NCI-H2227 treated with DMSO at 0.1 percent for 48 hours (cell line): Measurements from ENCODE around the gene NOVA1.
"Not testable (repeated sequence)": the region's sequence is repeated elsewhere in the genome, so short reads cannot be mapped to it uniquely, and the experiment has no call there.

Experiments used
- DNase-seq: peaks from one replicate; lab custom pipeline; 2025; lab: John Stamatoyannopoulos, UW

NOVA1 gene, protein sequence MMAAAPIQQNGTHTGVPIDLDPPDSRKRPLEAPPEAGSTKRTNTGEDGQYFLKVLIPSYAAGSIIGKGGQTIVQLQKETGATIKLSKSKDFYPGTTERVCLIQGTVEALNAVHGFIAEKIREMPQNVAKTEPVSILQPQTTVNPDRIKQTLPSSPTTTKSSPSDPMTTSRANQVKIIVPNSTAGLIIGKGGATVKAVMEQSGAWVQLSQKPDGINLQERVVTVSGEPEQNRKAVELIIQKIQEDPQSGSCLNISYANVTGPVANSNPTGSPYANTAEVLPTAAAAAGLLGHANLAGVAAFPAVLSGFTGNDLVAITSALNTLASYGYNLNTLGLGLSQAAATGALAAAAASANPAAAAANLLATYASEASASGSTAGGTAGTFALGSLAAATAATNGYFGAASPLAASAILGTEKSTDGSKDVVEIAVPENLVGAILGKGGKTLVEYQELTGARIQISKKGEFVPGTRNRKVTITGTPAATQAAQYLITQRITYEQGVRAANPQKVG

DNA sequence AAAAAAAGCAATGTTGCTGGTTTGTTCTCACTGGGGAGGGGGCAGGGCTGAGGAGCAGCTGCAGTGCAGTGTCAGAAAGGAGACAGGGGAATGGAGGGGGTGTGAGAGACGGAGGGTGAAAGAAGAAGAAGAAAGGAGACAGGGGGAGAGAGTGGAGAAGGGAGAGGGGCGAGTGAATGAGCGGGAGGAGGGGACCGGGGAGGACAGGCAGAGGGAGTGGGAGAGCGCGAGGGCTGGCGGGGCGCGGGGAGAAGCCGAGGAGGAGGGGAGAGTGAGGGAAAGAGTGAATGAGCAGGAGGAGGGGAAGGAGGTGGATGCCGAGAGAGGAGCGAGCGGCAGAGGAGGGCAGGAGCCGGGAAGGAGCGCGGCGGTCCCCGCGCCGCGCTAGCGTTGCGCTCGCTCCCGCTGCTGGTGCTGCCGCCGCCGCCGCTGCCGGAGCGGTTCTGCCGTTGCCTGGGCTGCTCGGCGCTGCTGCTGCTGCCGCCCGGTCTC is at the start of gene NOVA1:
Gene NOVA1, minus strand, starts transcription at position 445 of the 492 bp plus-strand sequence. CDS start 597 bp downstream, outside the sequence.
- DNase-seq, result peak; percentile 79

DNA sequence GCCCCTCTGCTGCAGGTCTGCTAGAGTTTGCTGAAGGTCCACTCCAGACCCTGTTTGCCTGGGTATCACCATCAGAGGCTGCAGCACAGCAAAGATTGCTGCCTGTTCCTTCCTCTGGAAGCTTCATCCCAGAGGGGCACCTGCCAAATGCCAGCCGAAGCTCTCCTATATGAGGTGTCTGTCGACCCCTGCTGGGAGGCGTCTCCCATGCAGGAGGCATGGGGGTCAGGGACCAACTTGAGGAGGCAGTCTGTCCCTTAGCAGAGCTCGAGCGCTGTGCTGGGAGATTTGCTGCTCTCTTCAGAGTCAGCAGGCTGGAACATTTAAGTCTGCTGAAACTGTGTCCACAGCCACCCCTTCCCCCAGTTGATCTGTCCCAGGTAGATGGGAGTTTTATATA is 47.2 kb upstream of the NOVA1 start:
- not testable (repeated sequence) for DNase-seq

DNA sequence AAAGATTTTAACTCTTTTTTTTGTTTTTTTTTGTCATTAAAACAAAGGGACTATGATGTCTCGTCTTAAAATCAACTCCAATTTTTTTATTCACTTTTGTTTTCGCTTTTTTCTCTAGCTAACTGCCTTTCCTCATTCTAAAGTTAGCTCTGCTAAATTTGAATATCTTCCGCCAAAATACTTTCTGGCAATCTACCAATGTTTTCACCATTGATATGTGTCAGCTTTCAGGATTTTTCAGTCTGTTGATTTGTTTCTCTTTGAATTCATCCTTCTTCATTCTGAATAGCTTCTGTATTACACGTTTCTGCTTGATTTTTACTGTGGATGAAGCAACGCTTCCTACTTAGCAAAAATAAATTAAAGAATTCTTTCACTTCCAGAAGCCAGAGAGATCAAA is 38.7 kb upstream of the NOVA1 start:
- no peak for DNase-seq

DNA sequence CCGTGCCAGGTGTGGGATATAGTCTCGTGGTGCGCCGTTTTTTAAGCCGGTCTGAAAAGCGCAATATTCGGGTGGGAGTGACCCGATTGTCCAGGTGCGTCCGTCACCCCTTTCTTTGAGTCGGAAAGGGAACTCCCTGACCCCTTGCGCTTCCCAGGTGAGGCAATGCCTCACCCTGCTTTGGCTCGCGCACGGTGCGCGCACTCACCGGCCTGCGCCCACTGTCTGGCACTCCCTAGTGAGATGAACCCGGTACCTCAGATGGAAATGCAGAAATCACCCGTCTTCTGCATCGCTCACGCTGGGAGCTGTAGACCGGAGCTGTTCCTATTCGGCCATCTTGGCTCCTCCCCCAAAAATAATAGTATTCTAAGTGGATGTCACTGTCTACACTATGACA is 37.1 kb upstream of the NOVA1 start:
- not testable (repeated sequence) for DNase-seq

DNA sequence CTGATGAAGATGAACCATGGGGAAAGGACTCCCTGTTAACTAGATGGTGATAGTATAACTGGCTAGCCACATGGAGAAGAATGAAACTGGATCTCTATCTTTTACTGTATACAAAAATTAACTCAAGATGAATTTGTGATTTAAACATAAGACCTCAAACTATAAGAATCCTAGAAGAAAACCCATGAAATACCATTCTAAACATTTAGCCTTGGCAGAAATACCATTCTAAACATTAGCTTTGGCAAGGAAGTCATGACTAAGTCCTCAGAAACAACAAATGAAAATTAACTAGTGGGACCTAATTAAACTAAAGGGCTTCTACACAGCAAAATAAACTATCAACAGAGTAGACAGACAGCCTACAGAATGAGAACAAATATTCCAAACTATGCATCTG is 28.4 kb upstream of the NOVA1 start:
- no peak for DNase-seq

DNA sequence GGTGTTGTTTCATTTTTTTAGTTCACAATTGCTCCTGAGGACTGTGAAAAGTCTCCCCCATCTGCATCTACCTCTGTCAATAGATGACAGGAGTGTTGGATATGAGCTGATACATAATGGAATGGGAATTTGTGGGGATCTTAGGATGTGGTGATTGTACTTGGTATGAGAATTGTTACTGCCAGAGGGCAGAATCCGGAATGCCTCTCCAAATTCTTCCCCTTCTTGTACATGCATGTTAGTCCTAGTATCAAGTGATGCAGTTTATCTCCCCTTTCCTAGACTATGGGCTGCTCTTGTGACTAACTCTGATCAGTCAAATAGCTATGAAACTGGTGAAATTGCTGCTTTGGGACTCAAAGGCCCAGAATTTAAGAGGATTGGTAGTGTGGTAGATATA is 24.8 kb upstream of the NOVA1 start:
- no peak for DNase-seq

DNA sequence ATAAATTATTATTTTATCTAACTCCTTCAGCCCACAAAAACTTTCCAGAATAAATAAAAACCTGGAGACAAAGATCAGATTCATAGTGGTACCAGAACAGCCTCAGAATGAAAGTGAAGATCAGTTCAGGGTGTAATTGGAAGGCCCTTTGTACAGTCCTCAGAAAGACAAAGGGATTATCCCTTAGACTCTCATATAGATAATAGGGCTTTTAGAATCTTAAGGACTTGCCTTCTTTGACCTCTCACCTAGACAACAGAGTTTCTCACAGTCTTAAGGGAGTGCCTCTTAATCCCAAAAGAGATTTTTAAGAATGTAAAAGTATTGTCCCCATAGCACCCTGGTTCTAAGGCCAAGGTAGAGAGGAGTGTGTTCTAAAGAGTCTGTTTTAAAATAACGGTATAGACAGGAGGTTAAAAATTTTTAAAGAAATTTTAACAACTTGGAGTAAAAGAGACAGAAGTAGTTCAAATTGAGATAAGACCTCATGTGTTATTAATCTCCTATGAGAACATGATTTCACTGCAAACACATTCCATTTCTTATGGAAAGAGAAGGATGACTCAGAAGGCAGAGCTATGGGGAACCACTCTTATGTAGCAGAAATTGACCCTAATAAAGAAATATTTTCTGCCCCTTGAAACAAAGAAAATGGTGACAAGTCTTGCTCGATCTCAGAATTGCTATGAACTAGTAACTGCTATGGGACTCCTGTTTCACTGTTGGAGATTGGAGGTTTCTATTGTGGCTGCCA is 24.2 kb upstream of the NOVA1 start:
- DNase-seq, result no peak

DNA sequence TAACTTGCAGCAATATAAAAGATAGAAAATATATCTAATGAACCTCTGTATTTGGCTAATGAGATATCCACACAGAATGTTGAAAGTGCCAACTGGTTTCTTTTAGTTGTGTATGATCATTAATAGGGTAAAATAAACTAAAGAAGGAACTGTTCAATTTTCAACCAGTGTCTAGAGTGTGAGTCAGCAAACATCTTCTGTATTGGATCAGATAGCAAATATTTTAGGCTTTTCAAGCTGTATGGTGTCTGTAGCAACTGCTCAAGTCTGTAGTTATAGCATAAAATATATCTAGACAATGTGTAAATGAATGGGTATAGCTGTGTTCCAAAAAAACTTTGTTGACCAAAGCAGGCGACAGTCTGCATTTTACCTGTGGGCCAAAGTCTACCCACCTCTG is 23.5 kb upstream of the NOVA1 start:
- no peak for DNase-seq

DNA sequence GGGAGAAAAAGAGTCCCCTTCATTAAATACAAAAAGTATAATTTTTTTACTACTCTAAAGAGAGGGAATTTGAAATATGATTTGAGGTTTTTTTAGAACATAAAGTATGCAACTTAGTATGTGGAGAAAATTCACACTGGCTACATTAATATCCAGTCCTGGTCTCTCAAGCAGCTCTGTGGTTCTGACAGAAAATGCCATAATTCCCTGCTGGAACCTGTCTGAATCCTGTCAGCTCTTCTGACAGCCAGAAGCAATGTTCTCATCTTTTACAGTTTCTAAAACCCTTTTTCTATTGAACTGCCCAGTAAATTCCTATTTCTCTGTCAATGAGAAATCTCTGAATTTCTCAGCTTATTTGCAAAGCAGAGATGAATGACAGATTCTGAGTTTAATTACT is 13.4 kb upstream of the NOVA1 start:
- DNase-seq, result no peak

DNA sequence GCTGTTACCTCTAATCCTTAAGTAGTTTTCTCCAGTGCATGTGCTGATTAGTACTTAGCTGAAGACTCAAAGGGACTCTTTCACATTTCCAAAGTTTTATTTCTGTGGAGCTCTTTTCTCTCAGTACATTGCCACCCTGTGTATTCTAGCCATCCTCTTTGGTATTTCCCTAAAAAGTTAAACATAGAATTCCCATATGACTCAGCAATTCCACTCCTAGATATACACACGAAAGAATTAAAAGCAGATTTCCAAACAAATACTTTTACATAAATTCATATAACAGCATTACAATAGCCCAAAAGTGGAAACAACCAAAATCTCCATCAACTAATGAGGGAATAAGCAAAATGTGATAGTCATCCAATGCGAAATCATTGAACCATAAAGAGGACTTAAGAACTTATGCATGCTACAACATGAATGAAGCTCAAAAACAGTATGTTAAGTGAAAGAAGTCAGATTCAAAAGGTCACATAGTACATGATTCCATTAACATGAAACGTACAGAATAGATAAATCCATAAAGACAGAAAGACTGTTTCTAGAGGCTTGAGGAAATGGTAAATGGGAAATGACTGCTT is 9.0 kb upstream of the NOVA1 start:
- no peak for DNase-seq

DNA sequence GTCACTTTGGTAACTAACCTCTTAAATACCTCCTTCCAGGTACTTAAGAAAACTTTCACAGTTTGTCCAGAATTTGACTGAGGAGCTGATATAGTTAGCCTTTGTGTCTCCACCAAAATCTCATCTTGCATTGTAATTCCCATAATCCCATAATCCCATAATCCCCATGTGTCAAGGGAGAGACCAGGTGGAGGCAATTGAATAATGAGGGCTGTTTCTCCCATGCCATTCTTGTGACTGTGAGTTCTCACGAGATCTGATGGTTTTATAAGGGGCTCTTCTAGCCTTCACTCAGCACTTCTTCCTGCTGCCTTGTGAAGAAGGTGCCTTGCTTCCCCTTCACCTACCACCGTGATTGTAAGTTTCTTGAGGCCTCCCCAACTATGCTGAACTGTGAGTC is 7.8 kb upstream of the NOVA1 start:
- no peak for DNase-seq

DNA sequence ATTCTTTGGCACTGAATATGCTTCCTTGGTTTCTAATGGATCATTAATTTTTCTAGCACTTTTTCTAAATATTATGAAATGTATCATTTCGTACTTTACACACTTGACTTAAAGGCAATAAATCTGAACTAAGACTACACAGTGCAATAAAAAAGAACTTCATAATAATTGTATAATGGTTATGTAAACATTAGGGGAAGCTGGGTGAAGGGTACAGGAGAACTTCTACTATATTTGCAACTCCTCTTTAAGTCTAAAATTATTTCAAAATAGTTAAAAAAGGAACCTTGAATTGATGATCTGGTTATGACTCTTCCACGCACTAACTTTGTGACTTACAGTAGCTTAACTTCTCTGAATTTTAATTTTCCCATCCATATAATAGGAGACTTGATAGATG is 5.1 kb upstream of the NOVA1 start:
- no peak for DNase-seq

DNA sequence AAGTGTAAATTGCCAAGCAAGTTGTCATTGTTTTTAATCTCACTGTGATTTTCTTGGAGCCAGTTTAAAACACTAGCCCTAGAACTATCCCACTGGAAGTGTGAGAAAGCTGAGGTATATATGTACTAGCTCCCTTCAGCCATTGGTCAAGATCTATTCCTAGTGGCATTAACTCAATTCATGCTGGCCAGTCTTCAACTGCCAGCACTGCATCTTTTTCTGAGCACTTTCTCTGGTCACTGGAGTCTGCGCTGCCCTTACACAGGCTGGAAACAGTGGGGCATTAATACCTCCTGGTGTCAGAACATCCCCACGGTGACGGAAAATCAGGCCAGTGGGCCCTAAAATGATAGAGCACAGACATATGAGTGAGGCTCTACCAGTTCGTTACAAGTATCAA is 4.0 kb upstream of the NOVA1 start:
- DNase-seq, result no peak

DNA sequence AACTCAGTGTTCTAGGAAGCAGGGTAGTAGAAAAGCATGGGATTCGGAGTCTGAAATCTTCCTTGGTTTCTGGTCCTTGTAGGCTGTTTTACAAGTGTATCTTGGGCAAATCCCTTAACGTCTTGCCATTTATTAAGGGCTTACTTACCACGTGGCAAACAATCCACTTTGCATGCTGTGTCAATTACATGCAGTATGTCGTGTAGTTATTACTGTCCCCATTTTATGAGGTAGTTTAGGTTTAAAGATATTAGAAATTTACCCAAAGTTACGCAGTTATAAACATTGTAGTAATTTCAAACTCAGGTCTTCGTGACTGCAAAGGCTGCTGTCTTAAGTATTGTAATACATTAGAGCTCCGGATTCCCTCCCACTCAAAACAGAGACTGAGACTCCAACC is 1.5 kb upstream of the NOVA1 start:
- DNase-seq, result no peak

DNA sequence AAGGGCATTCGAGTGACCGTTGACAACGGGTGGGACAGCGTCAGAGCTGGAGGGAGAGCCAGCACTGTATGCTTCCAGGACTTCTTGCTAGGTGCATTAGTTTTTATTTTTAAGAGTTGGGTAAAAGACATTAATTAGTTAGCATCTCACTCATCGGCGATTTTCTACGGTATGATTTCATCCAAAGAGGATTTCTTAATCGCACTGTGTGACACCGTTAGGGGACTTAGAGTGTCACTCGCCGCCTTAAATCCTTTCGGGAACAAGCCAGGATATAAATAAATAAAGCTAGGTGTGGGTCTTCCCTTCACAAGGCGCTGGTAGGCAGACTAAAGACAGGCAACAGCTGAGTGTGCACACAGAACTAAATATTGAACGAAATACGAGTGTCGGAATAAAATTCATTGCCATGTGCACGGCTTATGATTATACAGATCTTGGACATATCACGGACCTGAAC is 869 bp upstream of the NOVA1 start:
- no peak for DNase-seq

DNA sequence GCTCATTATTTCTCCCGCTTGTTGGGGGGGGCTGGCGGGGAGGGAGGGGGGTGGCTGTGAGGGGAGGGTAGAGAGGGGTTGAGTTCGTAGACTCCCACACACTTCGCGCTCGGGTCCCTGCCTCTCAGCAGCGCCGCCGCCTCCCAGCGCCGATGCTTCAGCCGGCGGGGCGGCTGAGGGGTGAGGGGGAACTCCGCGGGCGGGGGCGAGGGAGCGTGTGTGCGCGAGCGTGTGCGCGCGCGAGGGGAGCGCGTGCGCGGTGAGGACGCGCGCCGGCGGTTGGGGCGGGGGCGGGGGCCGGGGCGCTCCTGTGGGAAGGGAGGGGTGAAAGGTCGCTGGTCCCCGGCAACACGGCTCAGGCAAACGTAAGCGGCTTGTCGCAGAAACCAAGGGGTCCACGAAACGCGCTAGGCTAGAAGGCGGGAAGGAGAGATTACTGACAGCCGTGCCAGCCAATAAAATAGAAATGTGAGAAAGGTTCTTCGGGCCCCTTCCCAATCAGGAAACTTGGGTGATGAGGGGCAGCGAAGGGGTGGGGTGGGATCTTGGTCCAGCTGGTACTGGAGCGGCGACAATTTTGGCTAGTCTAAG is 343 bp upstream of the NOVA1 start:
- peak; percentile 97 for DNase-seq

DNA sequence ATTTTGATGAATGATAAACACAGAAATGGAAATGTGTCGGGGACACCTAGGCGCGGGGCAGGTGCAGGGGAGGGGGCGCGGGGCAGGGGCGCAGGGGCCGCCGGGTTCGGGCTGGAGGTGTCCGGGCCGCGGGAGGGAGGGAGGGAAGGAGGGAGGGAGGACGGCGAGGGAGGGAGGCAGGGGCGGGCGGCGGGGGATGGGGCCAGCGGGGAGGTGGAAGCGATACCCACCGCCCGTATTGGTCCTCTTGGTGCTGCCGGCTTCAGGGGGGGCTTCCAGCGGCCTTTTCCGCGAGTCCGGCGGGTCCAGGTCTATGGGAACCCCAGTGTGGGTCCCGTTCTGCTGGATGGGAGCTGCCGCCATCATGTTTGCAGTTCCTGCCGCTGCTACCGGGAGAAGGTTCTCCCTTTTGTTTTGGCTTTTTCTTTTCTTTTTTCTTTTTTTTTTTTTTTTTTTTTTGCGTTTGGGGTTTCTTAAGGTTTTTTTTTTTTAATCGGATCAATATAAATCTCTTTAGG is 703 bp downstream of the NOVA1 start:
- peak; percentile 51 for DNase-seq

DNA sequence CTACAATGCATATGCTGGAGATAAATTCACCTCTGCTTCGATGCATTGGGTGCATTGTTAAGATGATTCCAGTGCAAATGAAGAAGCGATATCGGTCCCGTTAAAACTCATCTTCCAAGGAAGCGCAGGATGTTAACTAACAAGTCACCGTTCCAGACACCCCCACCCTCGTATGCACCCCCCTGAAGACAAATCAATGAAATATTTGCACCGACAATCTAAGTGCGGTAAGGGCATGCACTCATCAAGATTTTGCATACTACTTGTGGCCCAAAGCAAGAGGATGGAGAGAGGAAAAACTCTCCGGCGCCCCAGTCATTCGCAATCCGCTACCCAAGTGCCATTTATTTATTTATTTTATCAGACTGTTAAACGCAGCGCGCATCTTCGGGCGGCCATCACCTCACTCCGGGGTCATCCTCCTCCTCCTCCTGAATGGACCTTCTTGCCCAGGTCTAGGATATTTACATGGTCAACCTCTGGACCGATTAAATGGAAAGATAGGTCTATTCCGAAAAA is 1.2 kb downstream of the NOVA1 start:
- DNase-seq, result peak; percentile 62

DNA sequence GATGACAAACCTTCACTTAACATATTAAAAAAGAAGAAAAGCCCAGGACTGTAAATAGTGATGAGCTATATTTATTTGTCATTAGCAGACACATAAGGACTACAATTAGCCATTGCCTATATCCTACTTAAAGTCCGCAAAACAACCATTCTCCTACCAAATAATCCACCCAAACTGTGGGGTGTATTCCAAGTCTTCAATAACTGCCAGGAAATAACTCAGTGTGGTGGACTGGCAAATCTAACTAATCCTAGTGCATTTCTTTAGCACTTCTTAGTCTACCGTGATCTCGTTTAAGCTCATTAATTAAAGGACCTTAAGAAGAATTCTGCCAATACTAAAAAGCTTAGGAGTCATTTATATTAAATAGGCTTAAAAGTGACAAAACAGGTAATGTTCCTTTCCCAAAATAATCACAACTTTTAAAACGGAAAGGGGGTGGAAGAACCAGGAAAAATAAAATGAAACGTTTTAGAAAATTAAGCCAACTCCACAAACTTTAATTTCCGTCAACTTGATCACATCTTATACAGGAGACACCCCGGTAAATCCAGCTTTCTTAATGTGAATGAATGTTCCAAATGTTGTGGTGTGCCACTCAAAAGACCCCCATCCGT is 1.8 kb downstream of the NOVA1 start:
- DNase-seq, result peak; percentile 18

DNA sequence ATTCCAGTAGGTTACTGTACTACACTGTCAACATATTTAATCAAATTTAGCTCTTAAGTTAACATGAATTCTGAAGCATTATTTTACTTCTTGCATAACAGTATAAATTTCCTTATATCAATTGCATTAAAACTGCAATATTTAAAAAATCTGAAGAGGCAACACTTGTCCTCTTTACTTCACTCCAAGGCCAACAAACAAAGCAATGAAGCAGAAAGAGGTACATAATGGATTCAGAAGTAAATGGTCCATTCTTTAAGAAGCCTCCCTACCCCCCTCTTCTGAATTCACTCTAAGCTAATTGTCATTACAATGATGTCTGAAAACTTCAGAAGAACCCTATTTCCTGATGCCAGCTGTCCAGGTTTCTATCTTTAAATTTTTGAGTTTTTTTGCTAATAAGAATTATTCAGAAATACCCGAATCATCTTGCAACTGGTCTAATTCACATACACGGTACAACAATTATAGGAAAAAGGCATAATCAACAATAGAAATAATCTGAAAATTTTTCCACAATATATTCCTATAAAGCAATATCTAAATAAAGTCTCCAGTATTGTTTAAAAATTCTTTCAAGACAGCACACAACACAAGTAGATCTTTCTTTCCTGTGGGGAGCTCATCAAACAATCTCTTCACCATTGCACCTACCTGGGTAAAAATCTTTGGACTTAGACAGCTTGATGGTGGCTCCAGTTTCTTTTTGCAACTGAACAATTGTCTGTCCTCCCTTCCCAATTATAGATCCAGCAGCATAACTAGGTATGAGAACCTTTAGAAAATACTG is 2.9 kb downstream of the NOVA1 start:
- DNase-seq, result no peak
